ENCODE measurements around the gene ZNF32.

DNA sequence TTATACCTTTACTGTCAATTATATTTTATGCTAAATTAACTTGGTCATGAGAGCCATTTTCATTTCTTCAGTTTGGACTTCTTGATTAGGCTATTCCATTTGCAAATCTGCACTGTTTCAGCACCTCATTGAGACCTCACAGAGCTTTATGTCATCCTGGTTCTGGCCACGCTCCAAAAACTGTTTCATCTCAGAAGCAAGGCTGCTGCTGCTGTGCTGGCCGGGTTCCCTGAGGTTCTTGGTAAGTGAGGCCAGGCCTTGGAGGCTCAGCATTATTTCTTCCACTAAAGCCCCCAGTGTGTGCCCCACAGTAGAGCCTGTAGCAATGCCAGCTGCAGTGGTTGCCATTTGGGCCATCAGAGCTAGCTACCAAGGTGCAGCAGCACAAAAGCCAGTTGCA lies 50.2 kb downstream of the ZNF32 start:
- TF ChIP-seq, protein P1, sequence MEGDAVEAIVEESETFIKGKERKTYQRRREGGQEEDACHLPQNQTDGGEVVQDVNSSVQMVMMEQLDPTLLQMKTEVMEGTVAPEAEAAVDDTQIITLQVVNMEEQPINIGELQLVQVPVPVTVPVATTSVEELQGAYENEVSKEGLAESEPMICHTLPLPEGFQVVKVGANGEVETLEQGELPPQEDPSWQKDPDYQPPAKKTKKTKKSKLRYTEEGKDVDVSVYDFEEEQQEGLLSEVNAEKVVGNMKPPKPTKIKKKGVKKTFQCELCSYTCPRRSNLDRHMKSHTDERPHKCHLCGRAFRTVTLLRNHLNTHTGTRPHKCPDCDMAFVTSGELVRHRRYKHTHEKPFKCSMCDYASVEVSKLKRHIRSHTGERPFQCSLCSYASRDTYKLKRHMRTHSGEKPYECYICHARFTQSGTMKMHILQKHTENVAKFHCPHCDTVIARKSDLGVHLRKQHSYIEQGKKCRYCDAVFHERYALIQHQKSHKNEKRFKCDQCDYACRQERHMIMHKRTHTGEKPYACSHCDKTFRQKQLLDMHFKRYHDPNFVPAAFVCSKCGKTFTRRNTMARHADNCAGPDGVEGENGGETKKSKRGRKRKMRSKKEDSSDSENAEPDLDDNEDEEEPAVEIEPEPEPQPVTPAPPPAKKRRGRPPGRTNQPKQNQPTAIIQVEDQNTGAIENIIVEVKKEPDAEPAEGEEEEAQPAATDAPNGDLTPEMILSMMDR (IDR thresholded peaks at IDR 0.05) = no peak
- no peak for TF ChIP-seq POLR2A (IDR thresholded peaks at IDR 0.05)

Measured in breast epithelium (tissue), 3 donors.